IPS-15b (cell line): ENCODE data around the gene TYW1.
"Not testable (repeated sequence)": the region's sequence is repeated elsewhere in the genome, so short reads cannot be mapped to it uniquely, and the experiment has no call there.

Source experiments
- H3K27me3 ChIP-seq: one replicate; pipeline ENCODE4 v1.6.1; 2013; ENCODE audit warnings: low read length; ENCODE audit not compliant: control insufficient read depth, insufficient read depth
- H3K36me3 ChIP-seq: one replicate; pipeline ENCODE4 v1.6.1; 2013; ENCODE audit warnings: low read length; ENCODE audit not compliant: control insufficient read depth, insufficient read depth
- H3K4me1 ChIP-seq: one replicate; pipeline ENCODE4 v1.6.1; 2013; ENCODE audit warnings: mild to moderate bottlenecking, low read length; ENCODE audit not compliant: control insufficient read depth, insufficient read depth
- H3K4me3 ChIP-seq: one replicate; pipeline ENCODE4 v1.5.1; 2013; ENCODE audit warnings: low read depth, low read length
- H3K9ac ChIP-seq: one replicate; pipeline ENCODE4 v1.6.1; 2013; ENCODE audit warnings: low read depth, mild to moderate bottlenecking, low read length
- H3K9me3 ChIP-seq: one replicate; pipeline ENCODE4 v1.6.1; 2013; ENCODE audit warnings: mild to moderate bottlenecking, low read length; ENCODE audit not compliant: control insufficient read depth, insufficient read depth

TYW1 gene

GRCh38 chr7:67149131-67149530 lies 152.5 kb downstream of the TYW1 start:
- not testable (repeated sequence) for H3K9ac ChIP-seq, H3K9me3 ChIP-seq, H3K4me3 ChIP-seq, H3K4me1 ChIP-seq, H3K27me3 ChIP-seq, H3K36me3 ChIP-seq

GRCh38 chr7:67154374-67154773 lies 157.7 kb downstream of the TYW1 start:
- not testable (repeated sequence) for H3K9ac ChIP-seq, H3K27me3 ChIP-seq, H3K36me3 ChIP-seq, H3K4me1 ChIP-seq, H3K9me3 ChIP-seq, H3K4me3 ChIP-seq

GRCh38 chr7:67156064-67156463 lies 159.4 kb downstream of the TYW1 start:
- not testable (repeated sequence) for H3K36me3 ChIP-seq, H3K4me3 ChIP-seq, H3K4me1 ChIP-seq, H3K9me3 ChIP-seq, H3K27me3 ChIP-seq, H3K9ac ChIP-seq

- H3K36me3 ChIP-seq, H3K27me3 ChIP-seq, H3K4me3 ChIP-seq, H3K9ac ChIP-seq, H3K4me1 ChIP-seq, H3K9me3 ChIP-seq: not testable (repeated sequence)
These were observed 166.7 kb downstream of the TYW1 start for GRCh38 chr7:67163285-67163684.

GRCh38 chr7:67171151-67171550 lies 174.5 kb downstream of the TYW1 start:
- H3K27me3 ChIP-seq, H3K9me3 ChIP-seq, H3K4me1 ChIP-seq, H3K36me3 ChIP-seq, H3K9ac ChIP-seq, H3K4me3 ChIP-seq: not testable (repeated sequence)

- not testable (repeated sequence) for H3K36me3 ChIP-seq, H3K9ac ChIP-seq, H3K4me1 ChIP-seq, H3K9me3 ChIP-seq, H3K4me3 ChIP-seq, H3K27me3 ChIP-seq
These were observed 180.1 kb downstream of the TYW1 start for GRCh38 chr7:67176730-67177129.

- not testable (repeated sequence) for H3K9ac ChIP-seq, H3K4me1 ChIP-seq, H3K36me3 ChIP-seq, H3K27me3 ChIP-seq, H3K9me3 ChIP-seq, H3K4me3 ChIP-seq
These were observed 182.5 kb downstream of the TYW1 start for GRCh38 chr7:67178915-67179688.

GRCh38 chr7:67182956-67183750 lies 186.5 kb downstream of the TYW1 start:
- not testable (repeated sequence) for H3K9ac ChIP-seq, H3K27me3 ChIP-seq, H3K36me3 ChIP-seq, H3K4me3 ChIP-seq, H3K4me1 ChIP-seq, H3K9me3 ChIP-seq

- not testable (repeated sequence) for H3K4me1 ChIP-seq, H3K27me3 ChIP-seq, H3K36me3 ChIP-seq, H3K9ac ChIP-seq, H3K9me3 ChIP-seq, H3K4me3 ChIP-seq
These were observed 188.5 kb downstream of the TYW1 start for GRCh38 chr7:67184912-67185659.

GRCh38 chr7:67185660-67186129 lies 189.1 kb downstream of the TYW1 start:
- not testable (repeated sequence) for H3K9me3 ChIP-seq, H3K4me3 ChIP-seq, H3K36me3 ChIP-seq, H3K27me3 ChIP-seq, H3K9ac ChIP-seq, H3K4me1 ChIP-seq

- not testable (repeated sequence) for H3K36me3 ChIP-seq, H3K4me3 ChIP-seq, H3K9ac ChIP-seq, H3K9me3 ChIP-seq, H3K27me3 ChIP-seq
- H3K4me1 ChIP-seq: peaks cover 14% of the 10 kb centered on the region
These were observed 192.5 kb downstream of the TYW1 start for GRCh38 chr7:67189160-67189559.
